ENCODE data around the gene TECR. TPM values are rescaled to one million over a fixed set of nuclear protein-coding genes. Genes with fewer than 3 reads are reported as not detected.

TECR gene
- total and polyA plus RNA-seq, 2 of the 13 experiments (the other 11 are each of a cell fraction or from before 2014, with no cell fraction given): 54.9 to 121 TPM

DNA sequence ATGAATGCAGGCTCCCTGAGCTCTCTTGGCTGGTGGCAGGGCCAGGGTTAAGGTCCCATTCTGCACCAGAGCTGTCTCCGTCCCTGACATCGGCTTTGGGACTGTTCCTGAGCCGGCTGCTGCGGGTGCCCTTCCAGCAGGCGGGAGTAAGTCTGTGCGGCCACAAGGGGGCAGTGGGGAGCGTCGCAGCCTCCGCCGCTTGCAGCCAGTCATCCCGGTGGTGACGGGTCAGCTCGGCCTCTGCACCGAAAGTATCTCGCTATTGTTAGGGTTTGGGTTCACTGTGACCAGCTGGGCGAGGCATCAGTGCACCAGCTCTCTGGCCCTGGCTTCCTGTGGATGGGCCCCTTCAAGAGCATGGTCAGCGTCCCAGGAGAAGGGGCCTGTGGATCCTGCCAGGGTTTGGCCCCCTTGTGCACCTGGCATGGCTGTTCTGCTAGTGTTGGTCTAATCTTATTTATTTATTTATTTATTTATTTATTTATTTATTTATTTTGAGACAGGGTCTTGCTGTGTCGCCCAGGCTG lies 27.3 kb downstream of the TECR start (continued):
- TF ChIP-seq, protein P1, sequence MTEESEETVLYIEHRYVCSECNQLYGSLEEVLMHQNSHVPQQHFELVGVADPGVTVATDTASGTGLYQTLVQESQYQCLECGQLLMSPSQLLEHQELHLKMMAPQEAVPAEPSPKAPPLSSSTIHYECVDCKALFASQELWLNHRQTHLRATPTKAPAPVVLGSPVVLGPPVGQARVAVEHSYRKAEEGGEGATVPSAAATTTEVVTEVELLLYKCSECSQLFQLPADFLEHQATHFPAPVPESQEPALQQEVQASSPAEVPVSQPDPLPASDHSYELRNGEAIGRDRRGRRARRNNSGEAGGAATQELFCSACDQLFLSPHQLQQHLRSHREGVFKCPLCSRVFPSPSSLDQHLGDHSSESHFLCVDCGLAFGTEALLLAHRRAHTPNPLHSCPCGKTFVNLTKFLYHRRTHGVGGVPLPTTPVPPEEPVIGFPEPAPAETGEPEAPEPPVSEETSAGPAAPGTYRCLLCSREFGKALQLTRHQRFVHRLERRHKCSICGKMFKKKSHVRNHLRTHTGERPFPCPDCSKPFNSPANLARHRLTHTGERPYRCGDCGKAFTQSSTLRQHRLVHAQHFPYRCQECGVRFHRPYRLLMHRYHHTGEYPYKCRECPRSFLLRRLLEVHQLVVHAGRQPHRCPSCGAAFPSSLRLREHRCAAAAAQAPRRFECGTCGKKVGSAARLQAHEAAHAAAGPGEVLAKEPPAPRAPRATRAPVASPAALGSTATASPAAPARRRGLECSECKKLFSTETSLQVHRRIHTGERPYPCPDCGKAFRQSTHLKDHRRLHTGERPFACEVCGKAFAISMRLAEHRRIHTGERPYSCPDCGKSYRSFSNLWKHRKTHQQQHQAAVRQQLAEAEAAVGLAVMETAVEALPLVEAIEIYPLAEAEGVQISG (CRISPR knock-in tag; IDR thresholded peaks at IDR 0.05): peak; percentile 84
- no peak for TF ChIP-seq SYNCRIP (IDR thresholded peaks at IDR 0.05; ENCODE audit: insufficient read depth, low read depth, low read length)
- TF ChIP-seq BHLHE40 (IDR thresholded peaks at IDR 0.05; ENCODE audit: low read length): no peak; the same call in 1 of the 2 replicates
- TF ChIP-seq, protein P2, sequence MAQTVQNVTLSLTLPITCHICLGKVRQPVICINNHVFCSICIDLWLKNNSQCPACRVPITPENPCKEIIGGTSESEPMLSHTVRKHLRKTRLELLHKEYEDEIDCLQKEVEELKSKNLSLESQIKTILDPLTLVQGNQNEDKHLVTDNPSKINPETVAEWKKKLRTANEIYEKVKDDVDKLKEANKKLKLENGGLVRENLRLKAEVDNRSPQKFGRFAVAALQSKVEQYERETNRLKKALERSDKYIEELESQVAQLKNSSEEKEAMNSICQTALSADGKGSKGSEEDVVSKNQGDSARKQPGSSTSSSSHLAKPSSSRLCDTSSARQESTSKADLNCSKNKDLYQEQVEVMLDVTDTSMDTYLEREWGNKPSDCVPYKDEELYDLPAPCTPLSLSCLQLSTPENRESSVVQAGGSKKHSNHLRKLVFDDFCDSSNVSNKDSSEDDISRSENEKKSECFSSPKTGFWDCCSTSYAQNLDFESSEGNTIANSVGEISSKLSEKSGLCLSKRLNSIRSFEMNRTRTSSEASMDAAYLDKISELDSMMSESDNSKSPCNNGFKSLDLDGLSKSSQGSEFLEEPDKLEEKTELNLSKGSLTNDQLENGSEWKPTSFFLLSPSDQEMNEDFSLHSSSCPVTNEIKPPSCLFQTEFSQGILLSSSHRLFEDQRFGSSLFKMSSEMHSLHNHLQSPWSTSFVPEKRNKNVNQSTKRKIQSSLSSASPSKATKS (CRISPR knock-in tag; IDR thresholded peaks at IDR 0.05): no peak
- no peak for TF ChIP-seq MXI1 (IDR thresholded peaks at IDR 0.05; ENCODE audit: borderline replicate concordance, low read depth, low read length)
- TF ChIP-seq, protein P3, sequence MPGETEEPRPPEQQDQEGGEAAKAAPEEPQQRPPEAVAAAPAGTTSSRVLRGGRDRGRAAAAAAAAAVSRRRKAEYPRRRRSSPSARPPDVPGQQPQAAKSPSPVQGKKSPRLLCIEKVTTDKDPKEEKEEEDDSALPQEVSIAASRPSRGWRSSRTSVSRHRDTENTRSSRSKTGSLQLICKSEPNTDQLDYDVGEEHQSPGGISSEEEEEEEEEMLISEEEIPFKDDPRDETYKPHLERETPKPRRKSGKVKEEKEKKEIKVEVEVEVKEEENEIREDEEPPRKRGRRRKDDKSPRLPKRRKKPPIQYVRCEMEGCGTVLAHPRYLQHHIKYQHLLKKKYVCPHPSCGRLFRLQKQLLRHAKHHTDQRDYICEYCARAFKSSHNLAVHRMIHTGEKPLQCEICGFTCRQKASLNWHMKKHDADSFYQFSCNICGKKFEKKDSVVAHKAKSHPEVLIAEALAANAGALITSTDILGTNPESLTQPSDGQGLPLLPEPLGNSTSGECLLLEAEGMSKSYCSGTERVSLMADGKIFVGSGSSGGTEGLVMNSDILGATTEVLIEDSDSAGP (CRISPR knock-in tag; IDR thresholded peaks at IDR 0.05; ENCODE audit: borderline replicate concordance): peak; percentile 57; the same call in 1 of the 2 replicates
- TF ChIP-seq, protein P4, sequence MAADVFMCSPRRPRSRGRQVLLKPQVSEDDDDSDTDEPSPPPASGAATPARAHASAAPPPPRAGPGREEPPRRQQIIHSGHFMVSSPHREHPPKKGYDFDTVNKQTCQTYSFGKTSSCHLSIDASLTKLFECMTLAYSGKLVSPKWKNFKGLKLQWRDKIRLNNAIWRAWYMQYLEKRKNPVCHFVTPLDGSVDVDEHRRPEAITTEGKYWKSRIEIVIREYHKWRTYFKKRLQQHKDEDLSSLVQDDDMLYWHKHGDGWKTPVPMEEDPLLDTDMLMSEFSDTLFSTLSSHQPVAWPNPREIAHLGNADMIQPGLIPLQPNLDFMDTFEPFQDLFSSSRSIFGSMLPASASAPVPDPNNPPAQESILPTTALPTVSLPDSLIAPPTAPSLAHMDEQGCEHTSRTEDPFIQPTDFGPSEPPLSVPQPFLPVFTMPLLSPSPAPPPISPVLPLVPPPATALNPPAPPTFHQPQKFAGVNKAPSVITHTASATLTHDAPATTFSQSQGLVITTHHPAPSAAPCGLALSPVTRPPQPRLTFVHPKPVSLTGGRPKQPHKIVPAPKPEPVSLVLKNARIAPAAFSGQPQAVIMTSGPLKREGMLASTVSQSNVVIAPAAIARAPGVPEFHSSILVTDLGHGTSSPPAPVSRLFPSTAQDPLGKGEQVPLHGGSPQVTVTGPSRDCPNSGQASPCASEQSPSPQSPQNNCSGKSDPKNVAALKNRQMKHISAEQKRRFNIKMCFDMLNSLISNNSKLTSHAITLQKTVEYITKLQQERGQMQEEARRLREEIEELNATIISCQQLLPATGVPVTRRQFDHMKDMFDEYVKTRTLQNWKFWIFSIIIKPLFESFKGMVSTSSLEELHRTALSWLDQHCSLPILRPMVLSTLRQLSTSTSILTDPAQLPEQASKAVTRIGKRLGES (CRISPR knock-in tag; IDR thresholded peaks at IDR 0.05; ENCODE audit: borderline replicate concordance): no peak
- 0 out of 2 replicates have a peak, but pooled peaks have one; percentile 39 for TF ChIP-seq ZNF792 (CRISPR knock-in tag; IDR thresholded peaks at IDR 0.05)
- TF ChIP-seq AGO2 (optimal IDR thresholded peaks at IDR 0.05; ENCODE audit: low read depth, low read length): peak; percentile 49
- no peak for TF ChIP-seq NFKB2 (CRISPR knock-in tag; IDR thresholded peaks at IDR 0.05; ENCODE audit: borderline replicate concordance)
- TF ChIP-seq, protein P5, sequence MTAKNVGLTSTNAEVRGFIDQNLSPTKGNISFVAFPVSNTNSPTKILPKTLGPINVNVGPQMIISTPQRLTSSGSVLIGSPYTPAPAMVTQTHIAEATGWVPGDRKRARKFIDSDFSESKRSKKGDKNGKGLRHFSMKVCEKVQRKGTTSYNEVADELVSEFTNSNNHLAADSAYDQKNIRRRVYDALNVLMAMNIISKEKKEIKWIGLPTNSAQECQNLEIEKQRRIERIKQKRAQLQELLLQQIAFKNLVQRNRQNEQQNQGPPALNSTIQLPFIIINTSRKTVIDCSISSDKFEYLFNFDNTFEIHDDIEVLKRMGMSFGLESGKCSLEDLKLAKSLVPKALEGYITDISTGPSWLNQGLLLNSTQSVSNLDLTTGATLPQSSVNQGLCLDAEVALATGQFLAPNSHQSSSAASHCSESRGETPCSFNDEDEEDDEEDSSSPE (CRISPR knock-in tag; IDR thresholded peaks at IDR 0.05): 0 out of 2 replicates have a peak, but pooled peaks have one; percentile 24
- TF ChIP-seq, protein P6, sequence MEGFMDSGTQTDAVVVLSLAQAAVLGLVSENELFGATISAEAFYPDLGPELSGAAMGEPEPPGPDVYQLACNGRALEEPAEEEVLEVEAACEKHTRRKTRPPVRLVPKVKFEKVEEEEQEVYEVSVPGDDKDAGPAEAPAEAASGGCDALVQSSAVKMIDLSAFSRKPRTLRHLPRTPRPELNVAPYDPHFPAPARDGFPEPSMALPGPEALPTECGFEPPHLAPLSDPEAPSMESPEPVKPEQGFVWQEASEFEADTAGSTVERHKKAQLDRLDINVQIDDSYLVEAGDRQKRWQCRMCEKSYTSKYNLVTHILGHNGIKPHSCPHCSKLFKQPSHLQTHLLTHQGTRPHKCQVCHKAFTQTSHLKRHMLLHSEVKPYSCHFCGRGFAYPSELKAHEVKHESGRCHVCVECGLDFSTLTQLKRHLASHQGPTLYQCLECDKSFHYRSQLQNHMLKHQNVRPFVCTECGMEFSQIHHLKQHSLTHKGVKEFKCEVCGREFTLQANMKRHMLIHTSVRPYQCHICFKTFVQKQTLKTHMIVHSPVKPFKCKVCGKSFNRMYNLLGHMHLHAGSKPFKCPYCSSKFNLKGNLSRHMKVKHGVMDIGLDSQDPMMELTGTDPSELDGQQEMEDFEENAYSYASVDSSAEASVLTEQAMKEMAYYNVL (CRISPR knock-in tag; IDR thresholded peaks at IDR 0.05; ENCODE audit: borderline replicate concordance): no peak
- 0 out of 2 replicates have a peak, but pooled peaks have one; percentile 16 for TF ChIP-seq FOXO1 (CRISPR knock-in tag; IDR thresholded peaks at IDR 0.05)
- no peak for TF ChIP-seq ZNF552 (CRISPR knock-in tag; IDR thresholded peaks at IDR 0.05; ENCODE audit: borderline replicate concordance)
